ENCODE measurements around the gene SCCPDH.

Gene SCCPDH

GRCh38 chr1:246798606-246799496, 74.6 kb downstream of the SCCPDH start:
- Histone ChIP-seq H3K27me3 (ENCODE audit: control insufficient read depth in 1 of 2, insufficient read depth in 1 of 2, low read length in 2 of 2) (peaks cover 8 to 47% of the 10 kb centered on the region in 2 experiments), H2BK5ac (ENCODE audit: low read depth, low read length, poor library complexity, severe bottlenecking) (no peak overlapping the region), H3K23ac (ENCODE audit: low read length in 2 of 2) (no peak overlapping the region), H3K4me1 (ENCODE audit: control insufficient read depth, insufficient read depth, low read depth, low read length) (peaks cover 6% of the 10 kb centered on the region), H3K79me1 (replicated peaks; ENCODE audit: low read length, poor library complexity, severe bottlenecking) (no peaks in the 10 kb centered on the region), H3K18ac (ENCODE audit: low read depth in 1 of 2, low read length in 2 of 2) (no peak overlapping the region), H2BK120ac (ENCODE audit: low read depth, low read length) (no peak overlapping the region), H2AFZ (ENCODE audit: low read depth, low read length) (no peak overlapping the region), H3K9me3 (ENCODE audit: control insufficient read depth, low read length) (no peaks in the 10 kb centered on the region), H3K36me3 (ENCODE audit: control insufficient read depth in 1 of 2, insufficient read depth in 2 of 2, low read depth in 1 of 2, low read length in 2 of 2) (no peaks in the 10 kb centered on the region), H4K8ac (ENCODE audit: low read length) (no peak overlapping the region), H4K91ac (ENCODE audit: low read length) (no peak overlapping the region), H2BK12ac (ENCODE audit: low read length in 2 of 2) (no peak overlapping the region), H3K4ac (ENCODE audit: low read depth in 1 of 2, low read length in 2 of 2) (no peak overlapping the region), H3K9ac (ENCODE audit: low read length) (no peak overlapping the region), H3K4me3 (ENCODE audit: insufficient read depth in 1 of 2, low read depth in 1 of 2, low read length in 2 of 2) (no peak overlapping the region), H2BK15ac (ENCODE audit: low read depth, poor library complexity, severe bottlenecking) (no peak overlapping the region), H3K27ac (ENCODE audit: low read length, poor library complexity, severe bottlenecking) (no peak overlapping the region), H2AK5ac (ENCODE audit: low read length, severe bottlenecking) (no peak overlapping the region), H3K4me2 (ENCODE audit: low read length, poor library complexity, severe bottlenecking) (no peak overlapping the region), H3K14ac (ENCODE audit: low read length in 2 of 2) (peak overlapping the region in 1 of 2 experiments; percentile 74)
- no peak for DNase-seq
- WGBS: 66% methylated on average over 21 of the region's 22 CpGs

- Histone ChIP-seq H3K4me2 (ENCODE audit: low read length, poor library complexity, severe bottlenecking) (no peak overlapping the region), H3K4ac (ENCODE audit: low read depth in 1 of 2, low read length in 2 of 2) (no peak overlapping the region), H3K23ac (ENCODE audit: low read length in 2 of 2) (no peak overlapping the region), H2BK15ac (ENCODE audit: low read depth, poor library complexity, severe bottlenecking) (no peak overlapping the region), H3K14ac (ENCODE audit: low read length in 2 of 2) (no peak overlapping the region), H2AK5ac (ENCODE audit: low read length, severe bottlenecking) (no peak overlapping the region), H4K91ac (ENCODE audit: low read length) (no peak overlapping the region), H3K36me3 (ENCODE audit: control insufficient read depth in 1 of 2, insufficient read depth in 2 of 2, low read depth in 1 of 2, low read length in 2 of 2) (no peaks in the 10 kb centered on the region), H3K79me1 (replicated peaks; ENCODE audit: low read length, poor library complexity, severe bottlenecking) (no peaks in the 10 kb centered on the region), H3K9me3 (ENCODE audit: control insufficient read depth, low read length) (no peaks in the 10 kb centered on the region), H3K27ac (ENCODE audit: low read length, poor library complexity, severe bottlenecking) (no peak overlapping the region), H2BK120ac (ENCODE audit: low read depth, low read length) (no peak overlapping the region), H2AFZ (ENCODE audit: low read depth, low read length) (no peak overlapping the region), H2BK12ac (ENCODE audit: low read length in 2 of 2) (no peak overlapping the region), H3K18ac (ENCODE audit: low read depth in 1 of 2, low read length in 2 of 2) (no peak overlapping the region), H3K4me3 (ENCODE audit: insufficient read depth in 1 of 2, low read depth in 1 of 2, low read length in 2 of 2) (no peak overlapping the region), H3K4me1 (ENCODE audit: control insufficient read depth, insufficient read depth, low read depth, low read length) (peaks cover 1% of the 10 kb centered on the region), H2BK5ac (ENCODE audit: low read depth, low read length, poor library complexity, severe bottlenecking) (no peak overlapping the region), H4K8ac (ENCODE audit: low read length) (no peak overlapping the region), H3K27me3 (ENCODE audit: control insufficient read depth in 1 of 2, insufficient read depth in 1 of 2, low read length in 2 of 2) (peaks cover 8 to 46% of the 10 kb centered on the region in 2 experiments), H3K9ac (ENCODE audit: low read length) (no peak overlapping the region)
- no CpG with 5 or more reads among the region's 3 CpGs for WGBS
- no peak for DNase-seq
Observed at GRCh38 chr1:246800356-246800755, 76.1 kb downstream of the SCCPDH start.

GRCh38 chr1:246800756-246801155, 76.5 kb downstream of the SCCPDH start:
- Histone ChIP-seq H2BK15ac (ENCODE audit: low read depth, poor library complexity, severe bottlenecking) (no peak overlapping the region), H4K8ac (ENCODE audit: low read length) (no peak overlapping the region), H4K91ac (ENCODE audit: low read length) (no peak overlapping the region), H3K4ac (ENCODE audit: low read depth in 1 of 2, low read length in 2 of 2) (no peak overlapping the region), H3K4me3 (ENCODE audit: insufficient read depth in 1 of 2, low read depth in 1 of 2, low read length in 2 of 2) (no peak overlapping the region), H3K9me3 (ENCODE audit: control insufficient read depth, low read length) (no peaks in the 10 kb centered on the region), H2AFZ (ENCODE audit: low read depth, low read length) (no peak overlapping the region), H3K23ac (ENCODE audit: low read length in 2 of 2) (no peak overlapping the region), H3K36me3 (ENCODE audit: control insufficient read depth in 1 of 2, insufficient read depth in 2 of 2, low read depth in 1 of 2, low read length in 2 of 2) (no peaks in the 10 kb centered on the region), H2BK5ac (ENCODE audit: low read depth, low read length, poor library complexity, severe bottlenecking) (no peak overlapping the region), H3K14ac (ENCODE audit: low read length in 2 of 2) (no peak overlapping the region), H2BK12ac (ENCODE audit: low read length in 2 of 2) (no peak overlapping the region), H3K4me1 (ENCODE audit: control insufficient read depth, insufficient read depth, low read depth, low read length) (peaks cover 1% of the 10 kb centered on the region), H3K27me3 (ENCODE audit: control insufficient read depth in 1 of 2, insufficient read depth in 1 of 2, low read length in 2 of 2) (peaks cover 8 to 42% of the 10 kb centered on the region in 2 experiments), H3K18ac (ENCODE audit: low read depth in 1 of 2, low read length in 2 of 2) (no peak overlapping the region), H2BK120ac (ENCODE audit: low read depth, low read length) (no peak overlapping the region), H3K4me2 (ENCODE audit: low read length, poor library complexity, severe bottlenecking) (no peak overlapping the region), H3K9ac (ENCODE audit: low read length) (no peak overlapping the region), H2AK5ac (ENCODE audit: low read length, severe bottlenecking) (no peak overlapping the region), H3K79me1 (replicated peaks; ENCODE audit: low read length, poor library complexity, severe bottlenecking) (no peaks in the 10 kb centered on the region), H3K27ac (ENCODE audit: low read length, poor library complexity, severe bottlenecking) (no peak overlapping the region)
- DNase-seq: no peak
- 94% methylated on average over 10 of the region's 10 CpGs for WGBS

- Histone ChIP-seq H3K18ac (ENCODE audit: low read depth in 1 of 2, low read length in 2 of 2) (no peak overlapping the region), H3K4me2 (ENCODE audit: low read length, poor library complexity, severe bottlenecking) (no peak overlapping the region), H3K4me1 (ENCODE audit: control insufficient read depth, insufficient read depth, low read depth, low read length) (peaks cover 1% of the 10 kb centered on the region), H2AK5ac (ENCODE audit: low read length, severe bottlenecking) (no peak overlapping the region), H3K27ac (ENCODE audit: low read length, poor library complexity, severe bottlenecking) (no peak overlapping the region), H3K4me3 (ENCODE audit: insufficient read depth in 1 of 2, low read depth in 1 of 2, low read length in 2 of 2) (no peak overlapping the region), H4K8ac (ENCODE audit: low read length) (no peak overlapping the region), H3K23ac (ENCODE audit: low read length in 2 of 2) (no peak overlapping the region), H2AFZ (ENCODE audit: low read depth, low read length) (no peak overlapping the region), H3K36me3 (ENCODE audit: control insufficient read depth in 1 of 2, insufficient read depth in 2 of 2, low read depth in 1 of 2, low read length in 2 of 2) (no peaks in the 10 kb centered on the region), H3K9ac (ENCODE audit: low read length) (no peak overlapping the region), H3K27me3 (ENCODE audit: control insufficient read depth in 1 of 2, insufficient read depth in 1 of 2, low read length in 2 of 2) (peaks cover 8 to 39% of the 10 kb centered on the region in 2 experiments), H3K79me1 (replicated peaks; ENCODE audit: low read length, poor library complexity, severe bottlenecking) (no peaks in the 10 kb centered on the region), H3K14ac (ENCODE audit: low read length in 2 of 2) (no peak overlapping the region), H2BK12ac (ENCODE audit: low read length in 2 of 2) (no peak overlapping the region), H2BK120ac (ENCODE audit: low read depth, low read length) (no peak overlapping the region), H3K4ac (ENCODE audit: low read depth in 1 of 2, low read length in 2 of 2) (no peak overlapping the region), H4K91ac (ENCODE audit: low read length) (no peak overlapping the region), H2BK15ac (ENCODE audit: low read depth, poor library complexity, severe bottlenecking) (no peak overlapping the region), H3K9me3 (ENCODE audit: control insufficient read depth, low read length) (no peaks in the 10 kb centered on the region), H2BK5ac (ENCODE audit: low read depth, low read length, poor library complexity, severe bottlenecking) (no peak overlapping the region)
- 92% methylated on average over 11 of the region's 11 CpGs for WGBS
- no peak for DNase-seq
Observed at GRCh38 chr1:246801241-246802020, 77.2 kb downstream of the SCCPDH start.

Measured in mesenchymal stem cell (in vitro differentiated cells and primary cell).